Measurements from ENCODE around the gene GRB10. TPM values are rescaled to one million over a fixed set of nuclear protein-coding genes. Genes with fewer than 3 reads are reported as not detected.

Gene GRB10
- total and polyA plus RNA-seq, 4 donors = 11.6 to 68.6 (median 41.0) TPM

- TF ChIP-seq, protein P1, sequence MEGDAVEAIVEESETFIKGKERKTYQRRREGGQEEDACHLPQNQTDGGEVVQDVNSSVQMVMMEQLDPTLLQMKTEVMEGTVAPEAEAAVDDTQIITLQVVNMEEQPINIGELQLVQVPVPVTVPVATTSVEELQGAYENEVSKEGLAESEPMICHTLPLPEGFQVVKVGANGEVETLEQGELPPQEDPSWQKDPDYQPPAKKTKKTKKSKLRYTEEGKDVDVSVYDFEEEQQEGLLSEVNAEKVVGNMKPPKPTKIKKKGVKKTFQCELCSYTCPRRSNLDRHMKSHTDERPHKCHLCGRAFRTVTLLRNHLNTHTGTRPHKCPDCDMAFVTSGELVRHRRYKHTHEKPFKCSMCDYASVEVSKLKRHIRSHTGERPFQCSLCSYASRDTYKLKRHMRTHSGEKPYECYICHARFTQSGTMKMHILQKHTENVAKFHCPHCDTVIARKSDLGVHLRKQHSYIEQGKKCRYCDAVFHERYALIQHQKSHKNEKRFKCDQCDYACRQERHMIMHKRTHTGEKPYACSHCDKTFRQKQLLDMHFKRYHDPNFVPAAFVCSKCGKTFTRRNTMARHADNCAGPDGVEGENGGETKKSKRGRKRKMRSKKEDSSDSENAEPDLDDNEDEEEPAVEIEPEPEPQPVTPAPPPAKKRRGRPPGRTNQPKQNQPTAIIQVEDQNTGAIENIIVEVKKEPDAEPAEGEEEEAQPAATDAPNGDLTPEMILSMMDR (IDR thresholded peaks at IDR 0.05; ENCODE audit: control extremely low read depth, extremely low read depth) = no peak
- Histone ChIP-seq H3K27me3 (ENCODE audit: control insufficient read depth in 3 of 3, insufficient read depth in 3 of 3, low read length in 2 of 3) (no peaks in the 10 kb centered on the region), H3K27ac (ENCODE audit: low read depth in 1 of 2, low read length in 1 of 2) (no peak overlapping the region), H3K4me1 (ENCODE audit: control insufficient read depth in 5 of 5, insufficient read depth in 5 of 5, low read length in 5 of 5) (peaks cover 0 to 11% (median 0%) of the 10 kb centered on the region in 5 donors), H3K9ac (ENCODE audit: insufficient read depth in 1 of 2, low read length in 2 of 2) (no peak overlapping the region), H3K9me3 (ENCODE audit: control insufficient read depth in 4 of 4, insufficient read depth in 3 of 4, low read length in 3 of 4) (no peaks in the 10 kb centered on the region), H3K36me3 (ENCODE audit: control insufficient read depth in 4 of 4, insufficient read depth in 4 of 4, low read length in 4 of 4) (peaks cover 0 to 3% (median 2%) of the 10 kb centered on the region in 4 donors), H3K4me3 (no peak overlapping the region)
- no peak for ATAC-seq (ENCODE audit: insufficient read depth, low FRiP score)
- WGBS, 2 donors = 65 to 85% methylated on average over 2 of the region's 2 CpGs
- no peak for DNase-seq
Measured at GRCh38 chr7:50640256-50640655, 142.4 kb downstream of the GRB10 start.

- peaks cover 0 to 9% (median 0%) of the 10 kb centered on the region in 5 donors for H3K4me1 ChIP-seq (ENCODE audit: control insufficient read depth in 5 of 5, insufficient read depth in 5 of 5, low read length in 5 of 5)
- H3K27me3 ChIP-seq (ENCODE audit: control insufficient read depth in 3 of 3, insufficient read depth in 3 of 3, low read length in 2 of 3) = no peaks in the 10 kb centered on the region
- 53 to 60% methylated on average over 3 of the region's 3 CpGs for WGBS, 2 donors
- DNase-seq = no peak
- no peak overlapping the region for H3K4me3 ChIP-seq
- peaks cover 0 to 3% (median 2%) of the 10 kb centered on the region in 4 donors for H3K36me3 ChIP-seq (ENCODE audit: control insufficient read depth in 4 of 4, insufficient read depth in 4 of 4, low read length in 4 of 4)
- TF ChIP-seq, protein P1 (IDR thresholded peaks at IDR 0.05; ENCODE audit: control extremely low read depth, extremely low read depth) = no peak
- no peak for ATAC-seq (ENCODE audit: insufficient read depth, low FRiP score)
- H3K9me3 ChIP-seq (ENCODE audit: control insufficient read depth in 4 of 4, insufficient read depth in 3 of 4, low read length in 3 of 4) = no peaks in the 10 kb centered on the region
- H3K9ac ChIP-seq (ENCODE audit: insufficient read depth in 1 of 2, low read length in 2 of 2) = no peak overlapping the region
- no peak overlapping the region for H3K27ac ChIP-seq (ENCODE audit: low read depth in 1 of 2, low read length in 1 of 2)
Measured at GRCh38 chr7:50637725-50638643, 144.7 kb downstream of the GRB10 start.

DNA sequence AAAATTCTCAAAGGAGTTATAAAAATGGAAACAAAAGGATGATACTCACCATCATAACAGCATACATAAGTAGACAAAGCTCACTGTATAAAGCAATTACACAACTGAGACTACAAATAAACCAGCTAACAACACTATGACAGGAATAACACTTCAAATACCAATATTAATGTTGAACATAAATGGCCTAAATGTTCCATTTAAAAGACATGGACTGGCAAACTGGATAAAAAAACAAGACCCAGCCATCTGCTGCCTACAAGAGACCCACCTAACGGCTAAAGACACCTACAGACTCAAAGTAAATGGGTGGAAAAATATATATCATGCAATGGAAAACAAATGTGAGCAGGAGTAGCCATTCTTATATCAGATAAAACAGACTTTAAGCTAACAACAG, 148.3 kb downstream of the GRB10 start:
- DNase-seq (no peak), ATAC-seq (ENCODE audit: insufficient read depth, low FRiP score) (no peak)
- WGBS, 2 donors = 97 to 100% methylated on average over 1 of the region's 1 CpG
- Histone ChIP-seq H3K4me1 (ENCODE audit: control insufficient read depth in 5 of 5, insufficient read depth in 5 of 5, low read length in 5 of 5) (peaks cover 0 to 4% (median 0%) of the 10 kb centered on the region in 5 donors), H3K4me3 (no peak overlapping the region), H3K9me3 (ENCODE audit: control insufficient read depth in 4 of 4, insufficient read depth in 3 of 4, low read length in 3 of 4) (no peaks in the 10 kb centered on the region), H3K9ac (ENCODE audit: insufficient read depth in 1 of 2, low read length in 2 of 2) (no peak overlapping the region), H3K27me3 (ENCODE audit: control insufficient read depth in 3 of 3, insufficient read depth in 3 of 3, low read length in 2 of 3) (no peaks in the 10 kb centered on the region), H3K27ac (ENCODE audit: low read depth in 1 of 2, low read length in 1 of 2) (no peak overlapping the region), H3K36me3 (ENCODE audit: control insufficient read depth in 4 of 4, insufficient read depth in 4 of 4, low read length in 4 of 4) (peaks cover 0 to 3% (median 0%) of the 10 kb centered on the region in 4 donors)
- TF ChIP-seq, protein P1 (IDR thresholded peaks at IDR 0.05; ENCODE audit: control extremely low read depth, extremely low read depth) = no peak

All from lung (tissue), 12 donors.